ENCODE results near the gene ERAL1.
"Not testable (repeated sequence)": the region's sequence is repeated elsewhere in the genome, so short reads cannot be mapped to it uniquely, and the experiment has no call there.

DNA sequence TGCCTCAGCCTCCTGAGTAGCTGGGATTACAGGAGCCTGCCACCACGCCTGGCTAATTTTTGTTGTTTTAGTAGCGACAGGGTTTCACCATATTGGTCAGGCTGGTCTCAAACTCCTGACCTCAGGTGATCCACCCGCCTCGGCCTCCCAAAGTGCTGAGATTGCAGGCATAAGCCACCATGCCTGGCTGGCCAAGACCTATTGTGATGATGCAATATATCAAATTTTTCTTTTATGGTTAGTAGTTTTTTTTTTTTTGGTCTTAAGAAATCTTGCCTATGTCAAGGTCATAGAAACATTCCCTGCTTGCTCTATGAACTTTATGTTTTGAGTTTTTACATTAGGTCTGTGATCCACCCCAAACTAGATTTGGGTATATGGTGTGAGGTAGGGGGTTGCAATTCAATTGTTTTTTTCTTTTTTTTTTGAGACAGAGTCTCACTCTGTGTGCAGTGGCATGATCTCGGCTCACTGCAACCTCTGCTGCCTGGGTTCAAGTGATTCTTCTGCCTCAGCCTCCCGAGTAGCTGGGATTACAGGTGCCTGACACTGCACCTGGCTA, 22.4 kb downstream of the ERAL1 start:
- TF ChIP-seq, protein P1, sequence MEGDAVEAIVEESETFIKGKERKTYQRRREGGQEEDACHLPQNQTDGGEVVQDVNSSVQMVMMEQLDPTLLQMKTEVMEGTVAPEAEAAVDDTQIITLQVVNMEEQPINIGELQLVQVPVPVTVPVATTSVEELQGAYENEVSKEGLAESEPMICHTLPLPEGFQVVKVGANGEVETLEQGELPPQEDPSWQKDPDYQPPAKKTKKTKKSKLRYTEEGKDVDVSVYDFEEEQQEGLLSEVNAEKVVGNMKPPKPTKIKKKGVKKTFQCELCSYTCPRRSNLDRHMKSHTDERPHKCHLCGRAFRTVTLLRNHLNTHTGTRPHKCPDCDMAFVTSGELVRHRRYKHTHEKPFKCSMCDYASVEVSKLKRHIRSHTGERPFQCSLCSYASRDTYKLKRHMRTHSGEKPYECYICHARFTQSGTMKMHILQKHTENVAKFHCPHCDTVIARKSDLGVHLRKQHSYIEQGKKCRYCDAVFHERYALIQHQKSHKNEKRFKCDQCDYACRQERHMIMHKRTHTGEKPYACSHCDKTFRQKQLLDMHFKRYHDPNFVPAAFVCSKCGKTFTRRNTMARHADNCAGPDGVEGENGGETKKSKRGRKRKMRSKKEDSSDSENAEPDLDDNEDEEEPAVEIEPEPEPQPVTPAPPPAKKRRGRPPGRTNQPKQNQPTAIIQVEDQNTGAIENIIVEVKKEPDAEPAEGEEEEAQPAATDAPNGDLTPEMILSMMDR (conservative IDR thresholded peaks at IDR 0.05; ENCODE audit: low read depth in 2 of 2) = not testable (repeated sequence)
- TF ChIP-seq POLR2AphosphoS5 (IDR thresholded peaks at IDR 0.05; ENCODE audit: low read depth); EZH2phosphoT487 (IDR thresholded peaks at IDR 0.05; ENCODE audit: unreplicated experiment); EZH2 (IDR thresholded peaks at IDR 0.05; ENCODE audit: low read depth, unreplicated experiment); STAT1 (IDR thresholded peaks at IDR 0.05; ENCODE audit: unreplicated experiment): not testable (repeated sequence)
- TF ChIP-seq, protein P2, sequence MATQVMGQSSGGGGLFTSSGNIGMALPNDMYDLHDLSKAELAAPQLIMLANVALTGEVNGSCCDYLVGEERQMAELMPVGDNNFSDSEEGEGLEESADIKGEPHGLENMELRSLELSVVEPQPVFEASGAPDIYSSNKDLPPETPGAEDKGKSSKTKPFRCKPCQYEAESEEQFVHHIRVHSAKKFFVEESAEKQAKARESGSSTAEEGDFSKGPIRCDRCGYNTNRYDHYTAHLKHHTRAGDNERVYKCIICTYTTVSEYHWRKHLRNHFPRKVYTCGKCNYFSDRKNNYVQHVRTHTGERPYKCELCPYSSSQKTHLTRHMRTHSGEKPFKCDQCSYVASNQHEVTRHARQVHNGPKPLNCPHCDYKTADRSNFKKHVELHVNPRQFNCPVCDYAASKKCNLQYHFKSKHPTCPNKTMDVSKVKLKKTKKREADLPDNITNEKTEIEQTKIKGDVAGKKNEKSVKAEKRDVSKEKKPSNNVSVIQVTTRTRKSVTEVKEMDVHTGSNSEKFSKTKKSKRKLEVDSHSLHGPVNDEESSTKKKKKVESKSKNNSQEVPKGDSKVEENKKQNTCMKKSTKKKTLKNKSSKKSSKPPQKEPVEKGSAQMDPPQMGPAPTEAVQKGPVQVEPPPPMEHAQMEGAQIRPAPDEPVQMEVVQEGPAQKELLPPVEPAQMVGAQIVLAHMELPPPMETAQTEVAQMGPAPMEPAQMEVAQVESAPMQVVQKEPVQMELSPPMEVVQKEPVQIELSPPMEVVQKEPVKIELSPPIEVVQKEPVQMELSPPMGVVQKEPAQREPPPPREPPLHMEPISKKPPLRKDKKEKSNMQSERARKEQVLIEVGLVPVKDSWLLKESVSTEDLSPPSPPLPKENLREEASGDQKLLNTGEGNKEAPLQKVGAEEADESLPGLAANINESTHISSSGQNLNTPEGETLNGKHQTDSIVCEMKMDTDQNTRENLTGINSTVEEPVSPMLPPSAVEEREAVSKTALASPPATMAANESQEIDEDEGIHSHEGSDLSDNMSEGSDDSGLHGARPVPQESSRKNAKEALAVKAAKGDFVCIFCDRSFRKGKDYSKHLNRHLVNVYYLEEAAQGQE (IDR thresholded peaks at IDR 0.05; ENCODE audit: unreplicated experiment) = not testable (repeated sequence)

Measured in GM23338 (cell line).